ENCODE measurements around the gene AFAP1L1. TPM values are rescaled to one million over a fixed set of nuclear protein-coding genes. Genes with fewer than 3 reads are reported as not detected.

Gene AFAP1L1
- total and polyA plus RNA-seq, 2 of the 13 experiments (the other 11 are each of a cell fraction or from before 2014, with no cell fraction given), result 0.38 to 1.0 TPM

GRCh38 chr5:149357370-149358293, 86.0 kb downstream of the AFAP1L1 start, which contains the start of gene PCYOX1L (continued):
- TF ChIP-seq, protein P1, sequence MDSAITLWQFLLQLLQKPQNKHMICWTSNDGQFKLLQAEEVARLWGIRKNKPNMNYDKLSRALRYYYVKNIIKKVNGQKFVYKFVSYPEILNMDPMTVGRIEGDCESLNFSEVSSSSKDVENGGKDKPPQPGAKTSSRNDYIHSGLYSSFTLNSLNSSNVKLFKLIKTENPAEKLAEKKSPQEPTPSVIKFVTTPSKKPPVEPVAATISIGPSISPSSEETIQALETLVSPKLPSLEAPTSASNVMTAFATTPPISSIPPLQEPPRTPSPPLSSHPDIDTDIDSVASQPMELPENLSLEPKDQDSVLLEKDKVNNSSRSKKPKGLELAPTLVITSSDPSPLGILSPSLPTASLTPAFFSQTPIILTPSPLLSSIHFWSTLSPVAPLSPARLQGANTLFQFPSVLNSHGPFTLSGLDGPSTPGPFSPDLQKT (CRISPR knock-in tag; IDR thresholded peaks at IDR 0.05; ENCODE audit: borderline replicate concordance), result no peak
- TF ChIP-seq, protein P2, sequence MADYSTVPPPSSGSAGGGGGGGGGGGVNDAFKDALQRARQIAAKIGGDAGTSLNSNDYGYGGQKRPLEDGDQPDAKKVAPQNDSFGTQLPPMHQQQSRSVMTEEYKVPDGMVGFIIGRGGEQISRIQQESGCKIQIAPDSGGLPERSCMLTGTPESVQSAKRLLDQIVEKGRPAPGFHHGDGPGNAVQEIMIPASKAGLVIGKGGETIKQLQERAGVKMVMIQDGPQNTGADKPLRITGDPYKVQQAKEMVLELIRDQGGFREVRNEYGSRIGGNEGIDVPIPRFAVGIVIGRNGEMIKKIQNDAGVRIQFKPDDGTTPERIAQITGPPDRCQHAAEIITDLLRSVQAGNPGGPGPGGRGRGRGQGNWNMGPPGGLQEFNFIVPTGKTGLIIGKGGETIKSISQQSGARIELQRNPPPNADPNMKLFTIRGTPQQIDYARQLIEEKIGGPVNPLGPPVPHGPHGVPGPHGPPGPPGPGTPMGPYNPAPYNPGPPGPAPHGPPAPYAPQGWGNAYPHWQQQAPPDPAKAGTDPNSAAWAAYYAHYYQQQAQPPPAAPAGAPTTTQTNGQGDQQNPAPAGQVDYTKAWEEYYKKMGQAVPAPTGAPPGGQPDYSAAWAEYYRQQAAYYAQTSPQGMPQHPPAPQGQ (CRISPR knock-in tag; IDR thresholded peaks at IDR 0.05; ENCODE audit: borderline replicate concordance), result no peak
- TF ChIP-seq KAT2B (IDR thresholded peaks at IDR 0.05; ENCODE audit: borderline replicate concordance, low read depth, low read length) (no peak), ZNF337 (CRISPR knock-in tag; IDR thresholded peaks at IDR 0.05; ENCODE audit: borderline replicate concordance, low read depth) (no peak), RCOR2 (CRISPR knock-in tag; IDR thresholded peaks at IDR 0.05) (no peak), ZNF180 (CRISPR knock-in tag; IDR thresholded peaks at IDR 0.05; ENCODE audit: borderline replicate concordance, low read depth) (no peak), ZNF724P (CRISPR knock-in tag; IDR thresholded peaks at IDR 0.05; ENCODE audit: borderline replicate concordance) (no peak), BORCS8-MEF2B (CRISPR knock-in tag; IDR thresholded peaks at IDR 0.05) (0 out of 2 replicates have a peak, but pooled peaks have one; percentile 40), ZSCAN31 (CRISPR knock-in tag; IDR thresholded peaks at IDR 0.05; ENCODE audit: low read depth) (0 out of 2 replicates have a peak, but pooled peaks have one; percentile 33), UBTF (CRISPR knock-in tag; IDR thresholded peaks at IDR 0.05) (no peak), NFYC (CRISPR knock-in tag; IDR thresholded peaks at IDR 0.05) (peak; percentile 96), IKZF1 (IDR thresholded peaks at IDR 0.05) (no peak), DMAP1 (CRISPR knock-in tag; IDR thresholded peaks at IDR 0.05) (no peak)
- TF ChIP-seq, protein P3, sequence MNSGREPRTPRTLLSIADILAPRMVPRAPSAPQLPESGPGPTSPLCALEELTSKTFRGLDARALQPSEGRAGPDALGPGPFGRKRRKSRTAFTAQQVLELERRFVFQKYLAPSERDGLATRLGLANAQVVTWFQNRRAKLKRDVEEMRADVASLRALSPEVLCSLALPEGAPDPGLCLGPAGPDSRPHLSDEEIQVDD (CRISPR knock-in tag; IDR thresholded peaks at IDR 0.05; ENCODE audit: borderline replicate concordance), result peak; percentile 34; the same call in 1 of the 2 replicates

Measured in HepG2 (cell line).